ENCODE results near the gene LAMP5.

Gene LAMP5

DNA sequence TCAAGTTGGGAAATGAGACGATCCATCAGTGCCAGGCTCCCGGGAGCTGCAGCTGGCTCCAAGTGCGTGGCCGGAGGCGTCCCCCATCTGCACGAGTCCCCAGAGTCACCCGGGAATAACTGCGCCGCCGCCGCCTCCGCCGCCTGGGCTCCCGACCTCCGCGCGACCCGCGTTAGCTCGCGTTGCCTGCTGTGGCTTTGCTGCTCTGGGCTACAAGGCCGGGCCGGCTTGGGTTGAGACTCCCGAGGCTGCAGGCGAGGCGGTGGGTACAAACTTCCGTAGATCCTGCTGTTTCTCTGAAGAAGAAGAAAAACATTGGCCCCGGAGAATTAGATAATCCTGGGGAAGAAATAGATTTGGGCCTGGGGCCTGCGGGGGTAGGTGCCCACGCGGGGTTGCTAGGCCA lies 7.4 kb upstream of the LAMP5 start:
- TF ChIP-seq Cebpa-rat (IDR thresholded peaks at IDR 0.05) = no peak
- Histone ChIP-seq H3K27me3 (peaks cover 63 to 74% (median 72%) of the 10 kb centered on the region in 11 experiments), H3K36me3 (no peaks in the 10 kb centered on the region), H3K9me3 (replicated peaks in 1 of 11) (peaks cover 32 to 49% (median 44%) of the 10 kb centered on the region in 11 experiments), H4K20me1 (no peaks in the 10 kb centered on the region), H3K4me2 (peak overlapping the region; percentile 40 to 78 (median 59)), H3K27ac (no peak overlapping the region), H3K4me1 (peaks cover 17 to 38% (median 31%) of the 10 kb centered on the region in 10 experiments; a peak in 19 of 20 replicates), H3K4me3 (peak overlapping the region; percentile 7 to 49 (median 26); a peak in 14 of 20 replicates), H3K9ac (0 out of 22 replicates have a peak overlapping the region, but pooled peaks of 1 of the 11 experiments have one; percentile 8)

- no peak overlapping the region for H3K27ac ChIP-seq
- peak overlapping the region in 4 of 10 experiments; percentile 20 to 46 (median 22); a peak in 3 of 20 replicates for H3K4me3 ChIP-seq
- H3K4me1 ChIP-seq = peaks cover 17 to 38% (median 31%) of the 10 kb centered on the region in 10 experiments; a peak in 19 of 20 replicates
- H3K36me3 ChIP-seq = no peaks in the 10 kb centered on the region
- peaks cover 71 to 81% (median 79%) of the 10 kb centered on the region in 11 experiments for H3K27me3 ChIP-seq
- no peaks in the 10 kb centered on the region for H4K20me1 ChIP-seq
- TF ChIP-seq Cebpa-rat (IDR thresholded peaks at IDR 0.05) = no peak
- H3K9me3 ChIP-seq (replicated peaks in 1 of 11) = peaks cover 32 to 49% (median 44%) of the 10 kb centered on the region in 11 experiments
- peak overlapping the region in 6 of 11 experiments; percentile 50 to 60 (median 58); a peak in 11 of 22 replicates for H3K4me2 ChIP-seq
- no peak overlapping the region for H3K9ac ChIP-seq
These were observed 6.7 kb upstream of the LAMP5 start for GRCh38 chr20:9507544-9508239.

- no peak for TF ChIP-seq Cebpa-rat (IDR thresholded peaks at IDR 0.05)
- Histone ChIP-seq H3K27ac (no peak overlapping the region), H3K4me3 (no peak overlapping the region; a peak in 1 of 20 replicates), H3K9me3 (replicated peaks in 1 of 11) (peaks cover 32 to 49% (median 44%) of the 10 kb centered on the region in 11 experiments), H3K36me3 (no peaks in the 10 kb centered on the region), H3K4me1 (peaks cover 17 to 38% (median 30%) of the 10 kb centered on the region in 10 experiments; a peak in 19 of 20 replicates), H4K20me1 (no peaks in the 10 kb centered on the region), H3K9ac (no peak overlapping the region), H3K4me2 (peak overlapping the region in 2 of 11 experiments; percentile 0 to 9; a peak in 2 of 22 replicates), H3K27me3 (peaks cover 74 to 86% (median 83%) of the 10 kb centered on the region in 11 experiments)
These were observed 6.1 kb upstream of the LAMP5 start for GRCh38 chr20:9508240-9508661.

- Histone ChIP-seq H3K27me3 (peaks cover 79 to 91% (median 88%) of the 10 kb centered on the region in 11 experiments), H3K36me3 (no peaks in the 10 kb centered on the region), H3K4me3 (no peak overlapping the region; a peak in 1 of 20 replicates), H3K4me1 (peaks cover 12 to 36% (median 28%) of the 10 kb centered on the region in 10 experiments; a peak in 19 of 20 replicates), H4K20me1 (no peaks in the 10 kb centered on the region), H3K27ac (no peak overlapping the region), H3K9ac (no peak overlapping the region), H3K9me3 (replicated peaks in 1 of 11) (peaks cover 32 to 49% (median 44%) of the 10 kb centered on the region in 11 experiments), H3K4me2 (peak overlapping the region in 1 of 11 experiments; percentile 0; a peak in 2 of 22 replicates)
- TF ChIP-seq Cebpa-rat (IDR thresholded peaks at IDR 0.05) = no peak
These were observed 5.7 kb upstream of the LAMP5 start for GRCh38 chr20:9508696-9509178.

DNA sequence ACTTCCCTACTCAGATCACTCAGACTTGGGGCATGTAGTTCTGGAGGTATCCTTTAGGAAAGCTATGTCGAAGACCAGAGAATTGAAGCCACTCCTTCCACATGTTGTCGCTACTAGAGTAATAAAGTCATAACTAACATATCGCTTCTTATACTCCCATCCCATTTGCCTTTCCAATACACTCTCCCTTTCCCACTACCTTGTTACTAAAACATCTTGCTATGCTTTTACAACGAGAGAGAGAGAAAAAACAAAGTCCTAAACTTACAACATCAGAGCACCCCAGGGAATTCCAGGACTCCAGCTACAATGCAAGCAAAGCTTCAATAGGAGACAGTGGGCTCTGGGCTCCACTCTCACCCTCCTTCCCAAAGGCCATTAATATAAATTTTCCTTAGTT lies 5.1 kb upstream of the LAMP5 start:
- Histone ChIP-seq H3K9ac (no peak overlapping the region), H3K4me2 (no peak overlapping the region; a peak in 2 of 22 replicates), H3K4me1 (peaks cover 7 to 32% (median 23%) of the 10 kb centered on the region in 10 experiments; a peak in 19 of 20 replicates), H3K36me3 (no peaks in the 10 kb centered on the region), H3K27me3 (peaks cover 84 to 96% (median 93%) of the 10 kb centered on the region in 11 experiments), H3K4me3 (no peak overlapping the region), H4K20me1 (no peaks in the 10 kb centered on the region), H3K27ac (no peak overlapping the region), H3K9me3 (replicated peaks in 1 of 11) (peaks cover 32 to 52% (median 44%) of the 10 kb centered on the region in 11 experiments)
- TF ChIP-seq Cebpa-rat (IDR thresholded peaks at IDR 0.05) = no peak

DNA sequence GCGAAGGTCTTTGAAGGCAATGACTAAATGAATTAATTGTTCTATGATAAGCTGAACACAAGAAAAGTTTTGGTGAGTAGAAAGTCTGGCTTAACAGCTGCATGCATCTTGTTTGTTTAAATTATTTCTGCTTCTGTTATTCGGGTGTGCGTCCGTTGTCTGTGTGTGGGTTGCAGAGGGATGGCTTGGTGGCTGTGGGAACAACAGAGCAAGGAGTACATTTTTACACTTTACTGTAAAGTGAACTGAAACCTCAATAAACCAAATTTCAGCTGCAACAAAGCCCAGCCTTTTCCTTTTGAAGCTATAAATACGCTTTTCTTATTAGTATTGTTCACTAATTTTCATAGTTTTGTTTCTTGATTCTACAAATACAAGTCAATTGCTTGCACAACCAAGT lies 3.5 kb upstream of the LAMP5 start:
- Histone ChIP-seq H3K36me3 (no peaks in the 10 kb centered on the region), H3K9me3 (replicated peaks in 1 of 11) (peaks cover 36 to 62% (median 48%) of the 10 kb centered on the region in 11 experiments), H3K27me3 (peaks cover 94 to 100% (median 97%) of the 10 kb centered on the region in 11 experiments), H4K20me1 (peaks cover 0 to 9% (median 0%) of the 10 kb centered on the region in 11 experiments; a peak in 4 of 22 replicates), H3K27ac (no peak overlapping the region), H3K4me2 (peak overlapping the region in 9 of 11 experiments; percentile 2 to 55 (median 41); a peak in 14 of 22 replicates), H3K4me3 (no peak overlapping the region), H3K4me1 (peaks cover 18 to 36% (median 28%) of the 10 kb centered on the region in 10 experiments; a peak in 18 of 20 replicates), H3K9ac (no peak overlapping the region)
- TF ChIP-seq Cebpa-rat (IDR thresholded peaks at IDR 0.05) = no peak

GRCh38 chr20:9514072-9514460 lies 324 bp upstream of the LAMP5 start:
- H3K27ac ChIP-seq = no peak overlapping the region
- no peak overlapping the region for H3K9ac ChIP-seq
- peaks cover 11 to 26% (median 21%) of the 10 kb centered on the region in 10 experiments; a peak in 15 of 20 replicates for H3K4me1 ChIP-seq
- peaks cover 20 to 50% (median 33%) of the 10 kb centered on the region in 11 experiments for H3K9me3 ChIP-seq (replicated peaks in 1 of 11)
- peak overlapping the region in 1 of 11 experiments; percentile 49; a peak in 1 of 22 replicates for H3K4me2 ChIP-seq
- no peak overlapping the region for H3K4me3 ChIP-seq
- peaks cover 94 to 100% (median 97%) of the 10 kb centered on the region in 11 experiments for H3K27me3 ChIP-seq
- peaks cover 0 to 9% (median 0%) of the 10 kb centered on the region in 11 experiments; a peak in 5 of 22 replicates for H4K20me1 ChIP-seq
- no peak for TF ChIP-seq Cebpa-rat (IDR thresholded peaks at IDR 0.05)
- no peaks in the 10 kb centered on the region for H3K36me3 ChIP-seq

DNA sequence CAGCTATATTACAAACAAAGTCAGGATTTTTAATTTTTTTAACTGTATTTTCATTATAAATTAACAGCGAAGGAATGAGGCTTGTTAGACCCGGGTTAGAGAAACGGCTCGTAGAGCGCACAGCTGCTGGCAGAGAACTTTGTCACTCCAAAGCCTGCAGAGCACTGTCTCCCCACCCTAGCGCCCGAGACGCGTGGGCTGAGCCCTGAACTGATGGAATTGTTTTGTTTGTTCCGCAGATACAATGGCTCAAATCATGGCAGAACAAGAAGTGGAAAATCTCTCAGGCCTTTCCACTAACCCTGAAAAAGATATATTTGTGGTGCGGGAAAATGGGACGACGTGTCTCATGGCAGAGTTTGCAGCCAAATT lies 810 bp downstream of the LAMP5 start:
- Histone ChIP-seq H3K4me1 (peaks cover 8 to 26% (median 15%) of the 10 kb centered on the region in 10 experiments; a peak in 15 of 20 replicates), H4K20me1 (peaks cover 0 to 9% (median 0%) of the 10 kb centered on the region in 11 experiments; a peak in 5 of 22 replicates), H3K4me3 (peak overlapping the region in 3 of 10 experiments; percentile 10 to 19 (median 13); a peak in 3 of 20 replicates), H3K27me3 (peaks cover 83 to 99% (median 91%) of the 10 kb centered on the region in 11 experiments), H3K36me3 (no peaks in the 10 kb centered on the region), H3K9ac (no peak overlapping the region), H3K4me2 (peak overlapping the region in 6 of 11 experiments; percentile 9 to 72 (median 39); a peak in 8 of 22 replicates), H3K27ac (no peak overlapping the region), H3K9me3 (replicated peaks in 1 of 11) (peaks cover 17 to 41% (median 32%) of the 10 kb centered on the region in 11 experiments)
- TF ChIP-seq Cebpa-rat (IDR thresholded peaks at IDR 0.05) = no peak
